GM12878 (cell line): ENCODE measurements around the gene DUSP22. TPM values are rescaled to one million over a fixed set of nuclear protein-coding genes. Genes with fewer than 3 reads are reported as not detected.

Experiments
- ATF3 ChIP-seq: IDR thresholded peaks from 2 replicates; pipeline ENCODE4 v1.6.1; 2011; ENCODE audit warnings: low read depth, mild to moderate bottlenecking, low read length, moderate library complexity, borderline replicate concordance; ENCODE audit errors: extremely low read depth
- CBFB ChIP-seq: IDR thresholded peaks from 2 replicates; pipeline ENCODE4 v1.6.1; 2016; ENCODE audit warnings: antibody characterized with exemption, low read depth
- HDAC6 ChIP-seq: fragments of 200-600 bp; sonication (generic); IDR thresholded peaks from one replicate; pipeline ENCODE4 v1.8.0; 2017; ENCODE audit warnings: antibody characterized with exemption; ENCODE audit not compliant: unreplicated experiment
- IRF5 ChIP-seq: fragments of 450-650 bp; IDR thresholded peaks from 2 replicates; pipeline ENCODE4 v1.6.1; 2017; ENCODE audit warnings: borderline replicate concordance
- MEF2A ChIP-seq: IDR thresholded peaks from 2 replicates; pipeline ENCODE4 v1.6.1; 2011; ENCODE audit warnings: low read depth, mild to moderate bottlenecking, low read length, moderate library complexity; ENCODE audit not compliant: insufficient read depth
- MXI1 ChIP-seq: fragments of 150-350 bp; IDR thresholded peaks from 2 replicates; pipeline ENCODE4 v1.6.1; 2011; ENCODE audit warnings: low read depth, mild to moderate bottlenecking, inconsistent platforms, low read length, improper control_type of control experiment
- MYB ChIP-seq: fragments of 150-350 bp; IDR thresholded peaks from 2 replicates; pipeline ENCODE4 v1.6.1; 2014; ENCODE audit warnings: mild to moderate bottlenecking, low read depth, low read length, borderline replicate concordance
- MYC ChIP-seq: IDR thresholded peaks from 2 replicates; pipeline ENCODE4 v1.6.1; 2011; ENCODE audit warnings: mild to moderate bottlenecking, low read length, moderate library complexity, inconsistent platforms; ENCODE audit not compliant: insufficient read depth, insufficient replicate concordance, insufficient read length, severe bottlenecking
- PAX5 ChIP-seq: IDR thresholded peaks from 2 replicates; pipeline ENCODE4 v1.6.1; 2011; ENCODE audit warnings: low read depth, low read length, borderline replicate concordance
- STAT1 ChIP-seq: fragments of 450-650 bp; conservative IDR thresholded peaks from 2 replicates; pipeline ENCODE4 v1.6.1; 2014; ENCODE audit warnings: antibody characterized with exemption, mild to moderate bottlenecking
- polyA plus RNA-seq, 11 experiments: library from polyadenylated mRNA; depleted of rRNA in 4 of 11; unstranded in 6 of 11; stranded (reverse) in 5 of 11; fragments of >200 nt; fragmentation: Nextera tagmentation in 4 of 11; fragmentation: Illumina TruSeq in 1 of 11; extraction: Ambion mirVana in 4 of 11; extraction: Trizol in 1 of 11; gene quantifications; 1 replicate in 1 of 11; 2 replicates in 10 of 11; pipeline versions ENCODE4 v1.2.1 to v1.2.3, GENCODE V29; 2011 to 2016; ENCODE audit warnings: inconsistent platforms in 2 of 11, missing spikeins in 2 of 11, low read depth in 1 of 11
- total RNA-seq, 4 experiments: library from RNA; depleted of rRNA in 3 of 4; stranded (reverse); fragments of >200 nt in 3 of 4; fragmentation: Illumina TruSeq in 1 of 4; extraction: Trizol in 1 of 4; gene quantifications; 2 replicates each; pipeline versions ENCODE4 v1.2.1 to v1.2.3, GENCODE V29; 2013 to 2021
- TF ChIP-seq, protein P1 (sequence below): fragments of 450-650 bp; IDR thresholded peaks from 2 replicates; pipeline ENCODE4 v1.6.1; 2017; ENCODE audit warnings: mild to moderate bottlenecking, low read depth, inconsistent platforms; ENCODE audit not compliant: poor library complexity, severe bottlenecking
- TF ChIP-seq, protein P2 (sequence below): fragments of 450-650 bp; conservative IDR thresholded peaks from 2 replicates; pipeline ENCODE4 v1.6.1; 2017; ENCODE audit warnings: mild to moderate bottlenecking, moderate library complexity
- TF ChIP-seq, protein P3 (sequence below): IDR thresholded peaks from 2 replicates; pipeline ENCODE4 v1.6.1; 2011; ENCODE audit warnings: low read depth, low read length, improper control_type of control experiment, borderline replicate concordance
- TF ChIP-seq, protein P4 (sequence below): IDR thresholded peaks from 2 replicates; pipeline ENCODE4 v1.6.1; 2012; ENCODE audit warnings: improper control_type of control experiment, low read depth, low read length; ENCODE audit not compliant: insufficient replicate concordance

The DUSP22 gene
- total and polyA plus RNA-seq, 10 of the 15 experiments (the other 5 are each of a cell fraction or from before 2014, with no cell fraction given) = 78.9 to 156 (median 107) TPM

GRCh38 chr6:319177-320131, 27.2 kb downstream of the DUSP22 start (continued):
- TF ChIP-seq, protein P1, sequence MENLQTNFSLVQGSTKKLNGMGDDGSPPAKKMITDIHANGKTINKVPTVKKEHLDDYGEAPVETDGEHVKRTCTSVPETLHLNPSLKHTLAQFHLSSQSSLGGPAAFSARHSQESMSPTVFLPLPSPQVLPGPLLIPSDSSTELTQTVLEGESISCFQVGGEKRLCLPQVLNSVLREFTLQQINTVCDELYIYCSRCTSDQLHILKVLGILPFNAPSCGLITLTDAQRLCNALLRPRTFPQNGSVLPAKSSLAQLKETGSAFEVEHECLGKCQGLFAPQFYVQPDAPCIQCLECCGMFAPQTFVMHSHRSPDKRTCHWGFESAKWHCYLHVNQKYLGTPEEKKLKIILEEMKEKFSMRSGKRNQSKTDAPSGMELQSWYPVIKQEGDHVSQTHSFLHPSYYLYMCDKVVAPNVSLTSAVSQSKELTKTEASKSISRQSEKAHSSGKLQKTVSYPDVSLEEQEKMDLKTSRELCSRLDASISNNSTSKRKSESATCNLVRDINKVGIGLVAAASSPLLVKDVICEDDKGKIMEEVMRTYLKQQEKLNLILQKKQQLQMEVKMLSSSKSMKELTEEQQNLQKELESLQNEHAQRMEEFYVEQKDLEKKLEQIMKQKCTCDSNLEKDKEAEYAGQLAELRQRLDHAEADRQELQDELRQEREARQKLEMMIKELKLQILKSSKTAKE = peak; percentile 93
- TF ChIP-seq MXI1 = peak; percentile 52; the same call in 1 of the 2 replicates
- no peak for TF ChIP-seq ATF3
- peak; percentile 66; the same call in 1 of the 2 replicates for TF ChIP-seq PAX5
- TF ChIP-seq, protein P2, sequence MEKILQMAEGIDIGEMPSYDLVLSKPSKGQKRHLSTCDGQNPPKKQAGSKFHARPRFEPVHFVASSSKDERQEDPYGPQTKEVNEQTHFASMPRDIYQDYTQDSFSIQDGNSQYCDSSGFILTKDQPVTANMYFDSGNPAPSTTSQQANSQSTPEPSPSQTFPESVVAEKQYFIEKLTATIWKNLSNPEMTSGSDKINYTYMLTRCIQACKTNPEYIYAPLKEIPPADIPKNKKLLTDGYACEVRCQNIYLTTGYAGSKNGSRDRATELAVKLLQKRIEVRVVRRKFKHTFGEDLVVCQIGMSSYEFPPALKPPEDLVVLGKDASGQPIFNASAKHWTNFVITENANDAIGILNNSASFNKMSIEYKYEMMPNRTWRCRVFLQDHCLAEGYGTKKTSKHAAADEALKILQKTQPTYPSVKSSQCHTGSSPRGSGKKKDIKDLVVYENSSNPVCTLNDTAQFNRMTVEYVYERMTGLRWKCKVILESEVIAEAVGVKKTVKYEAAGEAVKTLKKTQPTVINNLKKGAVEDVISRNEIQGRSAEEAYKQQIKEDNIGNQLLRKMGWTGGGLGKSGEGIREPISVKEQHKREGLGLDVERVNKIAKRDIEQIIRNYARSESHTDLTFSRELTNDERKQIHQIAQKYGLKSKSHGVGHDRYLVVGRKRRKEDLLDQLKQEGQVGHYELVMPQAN = no peak
- TF ChIP-seq, protein P3, sequence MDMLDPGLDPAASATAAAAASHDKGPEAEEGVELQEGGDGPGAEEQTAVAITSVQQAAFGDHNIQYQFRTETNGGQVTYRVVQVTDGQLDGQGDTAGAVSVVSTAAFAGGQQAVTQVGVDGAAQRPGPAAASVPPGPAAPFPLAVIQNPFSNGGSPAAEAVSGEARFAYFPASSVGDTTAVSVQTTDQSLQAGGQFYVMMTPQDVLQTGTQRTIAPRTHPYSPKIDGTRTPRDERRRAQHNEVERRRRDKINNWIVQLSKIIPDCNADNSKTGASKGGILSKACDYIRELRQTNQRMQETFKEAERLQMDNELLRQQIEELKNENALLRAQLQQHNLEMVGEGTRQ = no peak
- TF ChIP-seq STAT1 = 0 out of 2 replicates have a peak, but pooled peaks have one; percentile 26
- TF ChIP-seq MYB = no peak
- TF ChIP-seq MEF2A = no peak
- TF ChIP-seq IRF5 = no peak
- no peak for TF ChIP-seq MYC
- TF ChIP-seq HDAC6 = no peak
- no peak for TF ChIP-seq CBFB
- TF ChIP-seq, protein P4, sequence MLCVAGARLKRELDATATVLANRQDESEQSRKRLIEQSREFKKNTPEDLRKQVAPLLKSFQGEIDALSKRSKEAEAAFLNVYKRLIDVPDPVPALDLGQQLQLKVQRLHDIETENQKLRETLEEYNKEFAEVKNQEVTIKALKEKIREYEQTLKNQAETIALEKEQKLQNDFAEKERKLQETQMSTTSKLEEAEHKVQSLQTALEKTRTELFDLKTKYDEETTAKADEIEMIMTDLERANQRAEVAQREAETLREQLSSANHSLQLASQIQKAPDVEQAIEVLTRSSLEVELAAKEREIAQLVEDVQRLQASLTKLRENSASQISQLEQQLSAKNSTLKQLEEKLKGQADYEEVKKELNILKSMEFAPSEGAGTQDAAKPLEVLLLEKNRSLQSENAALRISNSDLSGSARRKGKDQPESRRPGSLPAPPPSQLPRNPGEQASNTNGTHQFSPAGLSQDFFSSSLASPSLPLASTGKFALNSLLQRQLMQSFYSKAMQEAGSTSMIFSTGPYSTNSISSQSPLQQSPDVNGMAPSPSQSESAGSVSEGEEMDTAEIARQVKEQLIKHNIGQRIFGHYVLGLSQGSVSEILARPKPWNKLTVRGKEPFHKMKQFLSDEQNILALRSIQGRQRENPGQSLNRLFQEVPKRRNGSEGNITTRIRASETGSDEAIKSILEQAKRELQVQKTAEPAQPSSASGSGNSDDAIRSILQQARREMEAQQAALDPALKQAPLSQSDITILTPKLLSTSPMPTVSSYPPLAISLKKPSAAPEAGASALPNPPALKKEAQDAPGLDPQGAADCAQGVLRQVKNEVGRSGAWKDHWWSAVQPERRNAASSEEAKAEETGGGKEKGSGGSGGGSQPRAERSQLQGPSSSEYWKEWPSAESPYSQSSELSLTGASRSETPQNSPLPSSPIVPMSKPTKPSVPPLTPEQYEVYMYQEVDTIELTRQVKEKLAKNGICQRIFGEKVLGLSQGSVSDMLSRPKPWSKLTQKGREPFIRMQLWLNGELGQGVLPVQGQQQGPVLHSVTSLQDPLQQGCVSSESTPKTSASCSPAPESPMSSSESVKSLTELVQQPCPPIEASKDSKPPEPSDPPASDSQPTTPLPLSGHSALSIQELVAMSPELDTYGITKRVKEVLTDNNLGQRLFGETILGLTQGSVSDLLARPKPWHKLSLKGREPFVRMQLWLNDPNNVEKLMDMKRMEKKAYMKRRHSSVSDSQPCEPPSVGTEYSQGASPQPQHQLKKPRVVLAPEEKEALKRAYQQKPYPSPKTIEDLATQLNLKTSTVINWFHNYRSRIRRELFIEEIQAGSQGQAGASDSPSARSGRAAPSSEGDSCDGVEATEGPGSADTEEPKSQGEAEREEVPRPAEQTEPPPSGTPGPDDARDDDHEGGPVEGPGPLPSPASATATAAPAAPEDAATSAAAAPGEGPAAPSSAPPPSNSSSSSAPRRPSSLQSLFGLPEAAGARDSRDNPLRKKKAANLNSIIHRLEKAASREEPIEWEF = no peak
